HG02678 (cell line): ENCODE results near the gene ASIC5.
A peak's percentile ranks its signal among the peaks of the same experiment; 100 is the strongest.
"Not testable (repeated sequence)": the region's sequence is repeated elsewhere in the genome, so short reads cannot be mapped to it uniquely, and the experiment has no call there.

ENCODE experiments used
- ATAC-seq: cut with Tn5 transposase; IDR thresholded peaks from one replicate; pipeline ENCODE4 v1.9.1; 2021; ENCODE audit warnings: mild to moderate bottlenecking, moderate library complexity; ENCODE audit not compliant: unreplicated experiment

Gene ASIC5

DNA sequence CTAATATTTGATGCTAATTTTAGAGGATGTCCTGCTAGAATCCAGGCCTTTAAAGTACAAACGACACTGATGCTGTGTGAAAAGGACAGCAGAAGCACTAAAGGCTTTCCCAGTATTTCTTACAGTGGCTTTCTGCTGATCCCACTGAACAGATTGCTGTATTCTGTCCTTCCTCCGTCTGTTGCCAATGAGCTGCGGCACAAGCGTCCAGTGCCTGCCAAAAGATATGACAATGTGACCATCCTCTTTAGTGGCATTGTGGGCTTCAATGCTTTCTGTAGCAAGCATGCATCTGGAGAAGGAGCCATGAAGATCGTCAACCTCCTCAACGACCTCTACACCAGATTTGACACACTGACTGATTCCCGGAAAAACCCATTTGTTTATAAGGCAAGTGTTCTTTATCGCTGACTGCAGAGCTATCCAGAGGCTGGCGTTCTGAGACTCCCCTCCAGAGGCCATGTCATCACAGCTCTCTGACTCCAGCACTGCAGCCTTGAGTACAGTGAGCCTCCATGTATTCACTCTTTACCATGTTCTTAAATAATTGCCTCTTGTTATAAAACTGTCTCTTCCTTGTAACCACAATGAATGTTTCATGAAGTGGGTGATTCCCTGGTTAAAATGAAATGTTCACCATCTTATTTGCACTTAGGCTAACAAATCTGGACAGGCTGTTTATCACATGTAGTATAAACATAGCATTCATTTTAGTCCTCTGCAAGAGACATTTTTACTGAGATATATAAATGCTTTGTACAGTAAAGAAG is 63.7 kb downstream of the ASIC5 start:
- no peak for ATAC-seq

DNA sequence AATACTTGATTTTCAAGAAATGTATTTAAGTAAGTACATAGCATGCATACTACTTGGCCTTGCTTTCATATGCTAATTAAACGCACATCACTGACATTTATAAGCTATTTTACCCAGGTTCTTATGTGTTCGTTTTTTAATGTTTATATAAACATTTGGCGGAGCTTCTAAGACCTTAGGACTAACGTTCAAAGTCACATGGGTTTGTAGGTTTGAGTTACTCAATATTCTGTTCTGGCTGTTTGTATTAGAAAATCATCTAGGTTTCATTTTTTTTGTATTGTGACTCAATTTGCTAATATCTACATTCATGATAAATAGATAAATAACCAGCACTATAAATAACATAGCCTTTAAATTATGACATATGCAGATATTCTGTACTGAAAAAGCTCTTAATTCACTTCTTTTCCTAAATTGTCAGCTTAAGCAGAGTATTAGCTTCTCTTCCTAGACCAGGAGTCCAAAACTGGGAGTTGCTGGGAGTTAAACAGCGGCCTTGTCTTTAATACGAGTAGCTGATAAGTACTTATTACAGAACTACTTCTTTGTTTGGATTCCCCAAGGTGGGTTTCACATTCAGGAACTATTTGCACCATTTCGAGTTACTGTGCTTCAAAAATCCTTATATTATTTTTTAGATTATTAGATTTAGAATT is 65.3 kb downstream of the ASIC5 start:
- ATAC-seq, result no peak

DNA sequence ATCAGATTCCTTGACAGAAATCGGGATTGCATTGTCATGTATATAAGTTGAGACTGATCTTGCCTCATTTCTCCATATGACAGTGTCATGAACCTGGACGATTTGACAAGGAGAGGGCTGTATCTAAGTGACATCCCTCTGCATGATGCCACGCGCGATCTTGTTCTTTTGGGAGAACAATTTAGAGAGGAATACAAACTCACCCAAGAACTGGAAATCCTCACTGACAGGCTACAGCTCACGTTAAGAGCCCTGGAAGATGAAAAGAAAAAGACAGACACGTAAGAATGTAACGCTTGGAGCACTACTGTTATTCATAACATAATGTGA is 66.3 kb downstream of the ASIC5 start:
- ATAC-seq, result no peak

DNA sequence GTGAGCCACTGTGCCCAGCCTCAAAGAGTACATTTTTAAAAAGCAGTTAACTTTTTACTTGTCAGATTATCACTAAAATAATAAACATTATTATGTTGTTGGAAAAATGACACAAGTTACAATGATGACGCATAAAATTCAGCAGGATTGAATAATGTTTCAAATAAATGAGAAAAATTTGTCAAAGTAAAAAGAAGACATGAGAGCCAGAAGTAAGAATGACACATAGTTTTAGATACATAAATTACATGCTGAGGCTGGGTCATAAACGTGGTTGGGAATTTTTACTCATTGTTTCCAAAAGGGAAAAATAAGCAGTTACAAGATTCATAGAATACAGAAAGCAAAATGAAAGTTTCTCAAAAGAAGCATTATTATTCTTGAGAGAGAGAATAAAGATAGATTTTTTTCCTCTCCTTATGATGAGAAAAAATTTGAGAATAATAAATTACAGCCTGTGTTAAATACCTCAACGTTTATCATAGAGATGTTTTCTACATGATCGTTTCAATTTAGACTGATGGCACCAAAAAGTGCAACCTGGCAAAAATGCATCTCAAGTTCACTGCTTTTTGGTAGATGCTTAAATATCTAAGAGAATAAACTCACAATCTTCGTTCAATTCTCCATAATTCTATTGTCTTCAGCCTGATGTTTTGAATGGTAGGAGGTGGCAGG is 66.8 kb downstream of the ASIC5 start:
- no peak for ATAC-seq

DNA sequence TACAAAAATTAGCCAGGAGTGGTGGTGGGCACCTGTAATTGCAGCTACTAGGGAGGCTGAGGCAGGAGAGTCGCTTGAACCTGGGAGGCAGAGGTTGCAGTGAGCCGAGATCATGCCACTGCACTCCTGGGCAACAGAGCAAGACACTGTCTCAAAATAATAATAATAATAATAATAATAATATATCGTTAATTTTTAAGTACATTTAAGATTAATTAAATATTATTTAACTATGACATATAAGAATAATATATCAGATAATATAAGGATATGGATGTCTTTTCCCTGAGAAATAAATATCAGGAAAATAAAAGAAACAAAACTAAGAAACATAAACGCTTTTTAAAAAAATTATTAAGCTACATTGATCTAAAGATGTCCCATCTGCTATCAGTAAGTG is 68.5 kb downstream of the ASIC5 start:
- not testable (repeated sequence) for ATAC-seq

DNA sequence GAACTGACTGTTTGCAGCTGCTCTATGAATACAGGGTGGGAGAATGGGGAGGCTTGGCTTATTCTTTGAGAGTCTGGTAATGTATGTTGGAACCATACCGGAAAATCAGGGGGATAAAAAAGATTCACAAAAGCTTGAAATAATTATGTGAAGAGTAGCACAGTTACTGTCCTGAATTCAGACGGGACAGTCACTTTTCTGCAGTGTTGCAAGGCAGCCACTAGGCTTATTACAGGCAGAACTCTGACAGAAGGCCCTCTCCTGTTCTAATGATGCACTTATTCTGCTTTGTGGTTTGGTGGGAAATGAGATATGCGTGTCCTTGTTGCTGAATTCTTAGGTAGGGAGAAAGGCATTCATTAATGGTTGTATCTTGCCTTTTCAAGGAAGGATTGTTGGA is 70.1 kb downstream of the ASIC5 start:
- peak; percentile 74 for ATAC-seq

DNA sequence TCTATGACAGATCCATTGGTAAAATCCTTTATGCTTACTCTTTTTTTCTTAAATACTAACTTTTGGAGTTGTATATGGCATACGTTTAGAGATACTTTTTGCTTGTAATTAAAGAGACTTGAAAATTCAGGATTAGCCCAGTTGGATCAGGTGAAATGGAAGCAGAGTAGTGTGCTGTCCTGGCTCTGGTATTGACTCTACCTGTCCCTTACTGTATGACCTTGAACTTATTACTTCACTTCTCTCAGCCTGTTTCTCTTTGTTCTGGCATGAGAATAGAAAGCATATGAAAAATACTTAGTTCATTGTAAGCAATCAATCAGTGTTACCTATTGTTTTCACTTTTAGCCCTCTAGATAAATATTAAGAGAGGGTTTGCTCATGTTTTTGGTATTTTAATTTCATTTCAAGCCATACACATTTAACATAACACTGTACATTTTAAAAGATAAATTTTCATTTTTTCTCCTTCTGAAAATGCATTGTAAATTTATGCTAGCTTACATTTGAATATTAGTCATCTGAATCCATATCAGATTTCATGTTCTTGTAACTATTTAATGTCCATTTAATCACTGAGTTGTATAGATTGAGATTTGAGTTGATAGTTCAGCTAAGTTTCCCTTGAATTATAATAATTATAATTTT is 71.4 kb downstream of the ASIC5 start:
- ATAC-seq, result no peak

DNA sequence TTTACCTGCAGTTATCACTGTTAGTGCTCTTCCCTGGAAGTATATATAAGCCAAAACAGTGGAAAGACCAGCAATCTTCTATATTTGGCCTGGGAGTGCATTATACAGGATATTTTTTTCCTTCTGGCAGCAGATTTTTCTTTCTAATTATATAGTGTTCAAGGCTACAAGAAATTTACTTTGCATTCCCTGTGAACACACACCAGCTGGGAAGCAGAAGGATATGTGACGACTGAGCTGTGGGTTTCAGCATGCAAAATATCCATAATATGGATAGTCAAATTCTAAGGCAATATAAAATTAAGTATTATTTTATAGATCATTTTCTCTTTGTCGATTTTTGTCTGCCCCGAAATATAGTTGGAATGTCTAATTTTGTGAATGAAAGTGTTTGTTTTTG is 76.1 kb downstream of the ASIC5 start:
- ATAC-seq, result no peak

DNA sequence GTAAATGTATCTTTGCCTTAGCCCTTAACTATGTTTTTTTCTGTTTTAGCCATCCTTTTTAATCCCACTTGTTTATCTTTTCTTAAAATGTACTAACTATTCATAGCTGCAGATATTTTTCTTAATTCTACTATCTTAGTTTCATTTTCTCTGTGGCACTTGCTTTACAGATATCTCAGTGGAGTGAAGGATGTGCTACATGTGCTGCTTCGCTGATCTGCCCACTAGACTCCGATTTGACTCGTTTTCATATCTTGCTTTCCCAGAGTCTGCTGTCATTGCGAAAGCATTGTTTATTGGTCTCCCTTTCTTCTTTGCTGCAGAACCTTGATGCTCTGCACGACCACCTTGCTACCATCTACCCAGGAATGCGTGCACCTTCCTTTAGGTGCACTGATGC is 76.7 kb downstream of the ASIC5 start:
- peak; percentile 49 for ATAC-seq

DNA sequence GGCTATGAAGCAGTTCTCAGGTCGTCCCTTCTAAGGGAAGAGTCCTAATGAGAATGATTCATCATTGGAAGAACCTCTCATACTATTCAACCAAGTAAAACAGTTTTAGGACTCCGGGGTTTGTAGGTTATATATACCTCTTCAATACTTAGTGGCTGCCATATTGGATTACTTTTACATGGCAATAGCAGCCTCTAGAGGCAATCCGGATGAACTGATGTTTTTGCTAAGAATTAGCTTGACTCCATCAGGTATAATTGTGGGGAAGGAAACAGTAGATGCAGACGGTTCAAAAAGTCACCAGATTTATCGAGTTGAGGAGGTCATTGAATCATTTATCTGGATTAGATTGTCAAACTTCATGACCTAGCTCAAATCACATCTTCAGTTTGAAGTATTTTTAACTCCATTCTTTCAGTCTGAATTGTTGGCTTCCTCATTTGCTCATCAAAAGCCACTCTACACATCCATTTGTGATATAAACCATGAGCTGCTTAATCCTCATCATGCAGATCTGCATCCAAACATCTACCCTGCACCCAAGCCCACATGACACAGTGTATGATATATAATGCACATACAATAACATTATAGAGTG is 78.9 kb downstream of the ASIC5 start:
- peak; percentile 97 for ATAC-seq

DNA sequence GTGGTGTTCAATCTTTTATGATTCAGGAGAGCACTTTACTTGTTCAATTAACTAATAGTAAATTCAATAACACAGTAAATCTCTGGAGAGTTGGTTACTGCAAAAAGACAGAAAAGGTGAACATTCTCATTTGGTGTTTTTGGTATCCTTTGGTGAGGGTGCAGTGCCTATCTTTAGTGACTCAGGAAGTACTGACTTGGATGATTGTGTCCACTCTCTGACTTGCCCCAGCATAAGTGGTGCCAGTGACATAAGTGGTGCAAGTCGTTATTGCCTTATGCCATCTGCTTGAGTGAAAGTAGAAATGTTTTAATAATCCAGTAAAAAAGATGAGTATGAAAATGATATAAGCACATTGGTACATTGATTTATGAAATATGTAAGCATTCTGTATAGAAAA is 80.2 kb downstream of the ASIC5 start:
- ATAC-seq, result no peak

DNA sequence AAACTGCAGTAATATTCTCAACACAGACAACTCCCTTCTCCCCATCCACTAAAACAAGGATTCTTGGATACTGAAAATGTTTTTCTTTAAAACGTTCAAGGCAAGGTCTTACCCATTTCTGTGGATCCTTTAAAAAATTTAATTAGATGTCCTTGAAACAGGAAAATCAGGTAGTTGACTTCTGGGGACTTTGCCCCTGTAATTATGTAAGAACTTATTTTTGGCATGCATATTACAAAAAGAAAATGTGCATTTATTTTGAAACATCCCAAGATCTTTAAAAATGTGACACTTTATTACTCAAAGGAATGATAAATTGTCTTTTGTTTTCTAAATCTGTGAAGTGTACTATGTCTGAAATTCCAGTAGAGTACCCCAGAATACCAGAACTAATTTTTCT is 81.4 kb downstream of the ASIC5 start:
- ATAC-seq, result no peak

DNA sequence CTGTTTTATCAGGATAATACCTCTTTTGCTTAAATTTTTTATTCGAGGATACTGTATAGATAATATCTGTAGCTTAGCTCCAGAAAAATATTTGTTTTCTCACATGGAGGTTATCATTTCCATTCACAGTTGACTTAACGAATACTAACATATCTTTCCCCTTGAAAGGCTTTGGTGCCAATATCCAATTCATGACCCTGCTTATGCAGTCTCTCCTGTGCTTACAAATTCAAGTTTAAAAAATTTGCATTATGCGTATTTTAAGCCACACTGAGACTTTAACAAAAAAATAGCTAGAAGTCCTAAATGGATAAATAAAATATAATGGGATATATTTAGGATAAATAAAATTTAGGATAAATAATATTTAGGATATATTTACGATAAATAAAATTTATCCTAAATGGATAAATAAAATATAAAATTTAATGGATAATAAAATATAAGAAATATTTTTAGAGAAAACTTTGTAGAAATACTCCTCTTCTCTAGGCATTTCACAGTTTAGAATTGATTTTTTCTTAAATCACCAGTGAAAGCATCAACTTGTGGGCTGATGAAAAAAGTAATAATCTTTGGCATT is 84.7 kb downstream of the ASIC5 start:
- no peak for ATAC-seq

DNA sequence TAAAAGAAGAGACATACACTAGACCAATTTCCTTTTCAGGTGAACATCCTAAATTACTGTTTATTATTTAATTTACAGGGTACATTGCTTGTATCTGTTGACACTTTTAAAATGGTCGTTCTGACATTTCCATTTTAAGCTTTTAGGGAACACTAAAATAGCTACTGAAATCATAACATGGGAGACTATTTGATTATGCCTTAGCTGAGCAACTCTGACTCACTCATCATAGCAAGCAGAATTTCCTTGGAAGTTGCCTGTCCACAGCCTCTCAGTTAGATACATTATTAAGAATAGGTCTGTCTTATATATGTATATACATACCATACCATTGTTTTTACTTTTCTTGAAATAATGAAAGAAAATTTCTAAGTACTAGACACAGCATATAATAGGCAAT is 85.3 kb downstream of the ASIC5 start:
- no peak for ATAC-seq
